ENCODE results near the gene PIAS2. TPM values are rescaled to one million over a fixed set of nuclear protein-coding genes. Genes with fewer than 3 reads are reported as not detected.

Gene PIAS2
- total and polyA plus RNA-seq, 2 experiments from 2014 or later = 30.3 to 54.2 TPM

GRCh38 chr18:46810481-46811000, 106.8 kb downstream of the PIAS2 start (continued):
- TF ChIP-seq, protein P1, sequence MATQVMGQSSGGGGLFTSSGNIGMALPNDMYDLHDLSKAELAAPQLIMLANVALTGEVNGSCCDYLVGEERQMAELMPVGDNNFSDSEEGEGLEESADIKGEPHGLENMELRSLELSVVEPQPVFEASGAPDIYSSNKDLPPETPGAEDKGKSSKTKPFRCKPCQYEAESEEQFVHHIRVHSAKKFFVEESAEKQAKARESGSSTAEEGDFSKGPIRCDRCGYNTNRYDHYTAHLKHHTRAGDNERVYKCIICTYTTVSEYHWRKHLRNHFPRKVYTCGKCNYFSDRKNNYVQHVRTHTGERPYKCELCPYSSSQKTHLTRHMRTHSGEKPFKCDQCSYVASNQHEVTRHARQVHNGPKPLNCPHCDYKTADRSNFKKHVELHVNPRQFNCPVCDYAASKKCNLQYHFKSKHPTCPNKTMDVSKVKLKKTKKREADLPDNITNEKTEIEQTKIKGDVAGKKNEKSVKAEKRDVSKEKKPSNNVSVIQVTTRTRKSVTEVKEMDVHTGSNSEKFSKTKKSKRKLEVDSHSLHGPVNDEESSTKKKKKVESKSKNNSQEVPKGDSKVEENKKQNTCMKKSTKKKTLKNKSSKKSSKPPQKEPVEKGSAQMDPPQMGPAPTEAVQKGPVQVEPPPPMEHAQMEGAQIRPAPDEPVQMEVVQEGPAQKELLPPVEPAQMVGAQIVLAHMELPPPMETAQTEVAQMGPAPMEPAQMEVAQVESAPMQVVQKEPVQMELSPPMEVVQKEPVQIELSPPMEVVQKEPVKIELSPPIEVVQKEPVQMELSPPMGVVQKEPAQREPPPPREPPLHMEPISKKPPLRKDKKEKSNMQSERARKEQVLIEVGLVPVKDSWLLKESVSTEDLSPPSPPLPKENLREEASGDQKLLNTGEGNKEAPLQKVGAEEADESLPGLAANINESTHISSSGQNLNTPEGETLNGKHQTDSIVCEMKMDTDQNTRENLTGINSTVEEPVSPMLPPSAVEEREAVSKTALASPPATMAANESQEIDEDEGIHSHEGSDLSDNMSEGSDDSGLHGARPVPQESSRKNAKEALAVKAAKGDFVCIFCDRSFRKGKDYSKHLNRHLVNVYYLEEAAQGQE (IDR thresholded peaks at IDR 0.05; ENCODE audit: unreplicated experiment) = no peak
- TF ChIP-seq EZH2 (IDR thresholded peaks at IDR 0.05; ENCODE audit: low read depth, unreplicated experiment) (no peak), JUNB (IDR thresholded peaks at IDR 0.05; ENCODE audit: unreplicated experiment) (no peak), POLR2AphosphoS5 (IDR thresholded peaks at IDR 0.05; ENCODE audit: low read depth) (no peak), EZH2phosphoT487 (IDR thresholded peaks at IDR 0.05; ENCODE audit: unreplicated experiment) (no peak), STAT1 (IDR thresholded peaks at IDR 0.05; ENCODE audit: unreplicated experiment) (no peak)

GRCh38 chr18:46809145-46809544, 108.2 kb downstream of the PIAS2 start:
- TF ChIP-seq, protein P1 (IDR thresholded peaks at IDR 0.05; ENCODE audit: unreplicated experiment) = no peak
- TF ChIP-seq JUNB (IDR thresholded peaks at IDR 0.05; ENCODE audit: unreplicated experiment) = no peak
- TF ChIP-seq ZNF331 (CRISPR knock-in tag; IDR thresholded peaks at IDR 0.05; ENCODE audit: low read depth) = no peak
- TF ChIP-seq ZNF114 (CRISPR knock-in tag; IDR thresholded peaks at IDR 0.05) = no peak
- TF ChIP-seq, protein P2, sequence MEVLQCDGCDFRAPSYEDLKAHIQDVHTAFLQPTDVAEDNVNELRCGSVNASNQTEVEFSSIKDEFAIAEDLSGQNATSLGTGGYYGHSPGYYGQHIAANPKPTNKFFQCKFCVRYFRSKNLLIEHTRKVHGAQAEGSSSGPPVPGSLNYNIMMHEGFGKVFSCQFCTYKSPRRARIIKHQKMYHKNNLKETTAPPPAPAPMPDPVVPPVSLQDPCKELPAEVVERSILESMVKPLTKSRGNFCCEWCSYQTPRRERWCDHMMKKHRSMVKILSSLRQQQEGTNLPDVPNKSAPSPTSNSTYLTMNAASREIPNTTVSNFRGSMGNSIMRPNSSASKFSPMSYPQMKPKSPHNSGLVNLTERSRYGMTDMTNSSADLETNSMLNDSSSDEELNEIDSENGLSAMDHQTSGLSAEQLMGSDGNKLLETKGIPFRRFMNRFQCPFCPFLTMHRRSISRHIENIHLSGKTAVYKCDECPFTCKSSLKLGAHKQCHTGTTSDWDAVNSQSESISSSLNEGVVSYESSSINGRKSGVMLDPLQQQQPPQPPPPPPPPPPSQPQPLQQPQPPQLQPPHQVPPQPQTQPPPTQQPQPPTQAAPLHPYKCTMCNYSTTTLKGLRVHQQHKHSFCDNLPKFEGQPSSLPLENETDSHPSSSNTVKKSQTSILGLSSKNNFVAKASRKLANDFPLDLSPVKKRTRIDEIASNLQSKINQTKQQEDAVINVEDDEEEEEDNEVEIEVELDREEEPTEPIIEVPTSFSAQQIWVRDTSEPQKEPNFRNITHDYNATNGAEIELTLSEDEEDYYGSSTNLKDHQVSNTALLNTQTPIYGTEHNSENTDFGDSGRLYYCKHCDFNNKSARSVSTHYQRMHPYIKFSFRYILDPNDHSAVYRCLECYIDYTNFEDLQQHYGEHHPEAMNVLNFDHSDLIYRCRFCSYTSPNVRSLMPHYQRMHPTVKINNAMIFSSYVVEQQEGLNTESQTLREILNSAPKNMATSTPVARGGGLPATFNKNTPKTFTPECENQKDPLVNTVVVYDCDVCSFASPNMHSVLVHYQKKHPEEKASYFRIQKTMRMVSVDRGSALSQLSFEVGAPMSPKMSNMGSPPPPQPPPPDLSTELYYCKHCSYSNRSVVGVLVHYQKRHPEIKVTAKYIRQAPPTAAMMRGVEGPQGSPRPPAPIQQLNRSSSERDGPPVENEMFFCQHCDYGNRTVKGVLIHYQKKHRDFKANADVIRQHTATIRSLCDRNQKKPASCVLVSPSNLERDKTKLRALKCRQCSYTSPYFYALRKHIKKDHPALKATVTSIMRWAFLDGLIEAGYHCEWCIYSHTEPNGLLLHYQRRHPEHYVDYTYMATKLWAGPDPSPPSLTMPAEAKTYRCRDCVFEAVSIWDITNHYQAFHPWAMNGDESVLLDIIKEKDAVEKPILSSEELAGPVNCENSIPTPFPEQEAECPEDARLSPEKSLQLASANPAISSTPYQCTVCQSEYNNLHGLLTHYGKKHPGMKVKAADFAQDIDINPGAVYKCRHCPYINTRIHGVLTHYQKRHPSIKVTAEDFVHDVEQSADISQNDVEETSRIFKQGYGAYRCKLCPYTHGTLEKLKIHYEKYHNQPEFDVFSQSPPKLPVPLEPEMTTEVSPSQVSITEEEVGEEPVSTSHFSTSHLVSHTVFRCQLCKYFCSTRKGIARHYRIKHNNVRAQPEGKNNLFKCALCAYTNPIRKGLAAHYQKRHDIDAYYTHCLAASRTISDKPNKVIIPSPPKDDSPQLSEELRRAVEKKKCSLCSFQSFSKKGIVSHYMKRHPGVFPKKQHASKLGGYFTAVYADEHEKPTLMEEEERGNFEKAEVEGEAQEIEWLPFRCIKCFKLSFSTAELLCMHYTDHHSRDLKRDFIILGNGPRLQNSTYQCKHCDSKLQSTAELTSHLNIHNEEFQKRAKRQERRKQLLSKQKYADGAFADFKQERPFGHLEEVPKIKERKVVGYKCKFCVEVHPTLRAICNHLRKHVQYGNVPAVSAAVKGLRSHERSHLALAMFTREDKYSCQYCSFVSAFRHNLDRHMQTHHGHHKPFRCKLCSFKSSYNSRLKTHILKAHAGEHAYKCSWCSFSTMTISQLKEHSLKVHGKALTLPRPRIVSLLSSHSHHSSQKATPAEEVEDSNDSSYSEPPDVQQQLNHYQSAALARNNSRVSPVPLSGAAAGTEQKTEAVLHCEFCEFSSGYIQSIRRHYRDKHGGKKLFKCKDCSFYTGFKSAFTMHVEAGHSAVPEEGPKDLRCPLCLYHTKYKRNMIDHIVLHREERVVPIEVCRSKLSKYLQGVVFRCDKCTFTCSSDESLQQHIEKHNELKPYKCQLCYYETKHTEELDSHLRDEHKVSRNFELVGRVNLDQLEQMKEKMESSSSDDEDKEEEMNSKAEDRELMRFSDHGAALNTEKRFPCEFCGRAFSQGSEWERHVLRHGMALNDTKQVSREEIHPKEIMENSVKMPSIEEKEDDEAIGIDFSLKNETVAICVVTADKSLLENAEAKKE (CRISPR knock-in tag; IDR thresholded peaks at IDR 0.05) = no peak
- Histone ChIP-seq H3K4me1 (ENCODE audit: insufficient read depth) (peaks cover 28% of the 10 kb centered on the region), H2AFZ (no peak overlapping the region), H3K79me2 (replicated peaks; ENCODE audit: insufficient read depth) (no peaks in the 10 kb centered on the region), H4K20me1 (replicated peaks; ENCODE audit: insufficient read depth) (no peaks in the 10 kb centered on the region), H3K27me3 (ENCODE audit: insufficient read depth) (no peaks in the 10 kb centered on the region), H3K36me3 (ENCODE audit: insufficient read depth) (no peaks in the 10 kb centered on the region), H3K9me2 (ENCODE audit: insufficient read depth) (no peaks in the 10 kb centered on the region), H3K27ac (ENCODE audit: low read depth) (no peak overlapping the region), H3F3A (replicated peaks; ENCODE audit: low read depth) (no peaks in the 10 kb centered on the region), H3K4me2 (no peak overlapping the region), H3K4me3 (no peak overlapping the region)
- Mint-ChIP-seq H3K9me3 (no peaks in the 10 kb centered on the region), H3K36me3 (ENCODE audit: low read depth) (no peaks in the 10 kb centered on the region), H3K27ac (no peak overlapping the region), H3K27me3 (ENCODE audit: insufficient read depth, low read depth, poor library complexity) (no peaks in the 10 kb centered on the region), H3K4me1 (peaks cover 18% of the 10 kb centered on the region), H3K4me3 (no peak overlapping the region)
- no peak for DNase-seq (ENCODE audit: low spot score)
- ATAC-seq = no peak
